PFSK-1 (cell line): ENCODE data around the gene KCNAB3.

ENCODE experiments used
- FOXP2 ChIP-seq: optimal IDR thresholded peaks from 2 replicates; pipeline ENCODE3; 2011; ENCODE audit warnings: borderline replicate concordance, control low read depth, inconsistent platforms; ENCODE audit not compliant: insufficient read depth; ENCODE audit errors: extremely low read length, extremely low read depth
- POLR2AphosphoS5 ChIP-seq: IDR thresholded peaks from 2 replicates; pipeline ENCODE4 v1.6.1; 2012; ENCODE audit warnings: low read depth, mild to moderate bottlenecking, control low read depth, low read length, moderate library complexity
- REST ChIP-seq, 2 experiments: IDR thresholded peaks; 2 replicates each; pipeline versions ENCODE4 v1.6.1 to v1.8.0; 2011 to 2012; ENCODE audit warnings: low read depth in 2 of 2, low read length in 2 of 2, control low read depth in 1 of 2, inconsistent platforms in 1 of 2, mild to moderate bottlenecking in 1 of 2, moderate library complexity in 1 of 2; ENCODE audit not compliant: insufficient read depth in 1 of 2
- SIN3A ChIP-seq: IDR thresholded peaks from 2 replicates; pipeline ENCODE4 v1.6.1; 2012; ENCODE audit warnings: mild to moderate bottlenecking, low read length, moderate library complexity, borderline replicate concordance; ENCODE audit not compliant: insufficient read depth
- TAF1 ChIP-seq: IDR thresholded peaks from 2 replicates; pipeline ENCODE4 v1.6.1; 2012; ENCODE audit warnings: low read length, control low read depth, borderline replicate concordance; ENCODE audit not compliant: insufficient read depth

The KCNAB3 gene

GRCh38 chr17:7873051-7873450, 56.6 kb downstream of the KCNAB3 start:
- TF ChIP-seq POLR2AphosphoS5, result no peak
- no peak for TF ChIP-seq REST (IDR thresholded peaks at IDR 0.05; ENCODE audit: insufficient read depth in 1 of 2, low read depth in 2 of 2, low read length in 2 of 2)
- TF ChIP-seq TAF1, result no peak
- no peak for TF ChIP-seq SIN3A
- TF ChIP-seq FOXP2, result no peak
